SK-N-SH treated with all-trans-retinoic acid at 6 μM for 48 hours (cell line): ENCODE data around the gene PRM1.

ENCODE experiments used
- ATAC-seq: fragments of 200-7000 bp; cut with Tn5 transposase; 3 replicates; pipeline ENCODE4 v1.9.1; 2020; ENCODE audit warnings: mild to moderate bottlenecking, moderate library complexity
- ARNTL ChIP-seq: fragments of 450-650 bp; formaldehyde crosslinking; IDR thresholded peaks from 2 replicates; pipeline ENCODE4 v1.5.0; 2020; ENCODE audit warnings: low read depth, mild to moderate bottlenecking, moderate library complexity, borderline replicate concordance
- BACH2 ChIP-seq: fragments of 250-450 bp; sonication (Bioruptor Pico); IDR thresholded peaks from 2 replicates; pipeline ENCODE4 v1.9.0; 2021; ENCODE audit warnings: mild to moderate bottlenecking, borderline replicate concordance
- CSDC2 ChIP-seq: fragments of 250-450 bp; sonication (Bioruptor Pico); IDR thresholded peaks from 2 replicates; pipeline ENCODE4 v1.5.0; 2020; ENCODE audit warnings: mild to moderate bottlenecking, moderate library complexity
- ESRRG ChIP-seq: fragments of 250-450 bp; sonication (Bioruptor Pico); IDR thresholded peaks from 2 replicates; pipeline ENCODE4 v1.6.1; 2021; ENCODE audit warnings: mild to moderate bottlenecking
- GLIS3 ChIP-seq: fragments of 250-450 bp; sonication (Bioruptor Pico); IDR thresholded peaks from 2 replicates; pipeline ENCODE4 v1.5.0; 2020; ENCODE audit warnings: mild to moderate bottlenecking, moderate library complexity
- ISL1 ChIP-seq: fragments of 250-450 bp; sonication (Bioruptor Pico); IDR thresholded peaks from 2 replicates; pipeline ENCODE4 v2.1.2; 2022; ENCODE audit warnings: mild to moderate bottlenecking, moderate library complexity
- OSR1 ChIP-seq: fragments of 250-450 bp; sonication (Bioruptor Pico); IDR thresholded peaks from 2 replicates; pipeline ENCODE4 v1.8.0; 2022; ENCODE audit warnings: moderate library complexity, mild to moderate bottlenecking, inconsistent platforms
- POU6F1 ChIP-seq: fragments of 250-450 bp; sonication (Bioruptor Pico); IDR thresholded peaks from 2 replicates; pipeline ENCODE4 v1.8.0; 2021; ENCODE audit warnings: low read depth, mild to moderate bottlenecking, moderate library complexity, borderline replicate concordance
- PPARA ChIP-seq: fragments of 250-450 bp; sonication (Bioruptor Pico); IDR thresholded peaks from 2 replicates; pipeline ENCODE4 v1.5.0; 2020; ENCODE audit warnings: mild to moderate bottlenecking, borderline replicate concordance
- RARB ChIP-seq: fragments of 250-450 bp; sonication (Bioruptor Pico); IDR thresholded peaks from 2 replicates; pipeline ENCODE4 v1.8.0; 2021; ENCODE audit warnings: mild to moderate bottlenecking, moderate library complexity
- SNAI2 ChIP-seq: fragments of 250-450 bp; sonication (Bioruptor Pico); IDR thresholded peaks from 2 replicates; pipeline ENCODE4 v1.5.0; 2020; ENCODE audit warnings: mild to moderate bottlenecking, moderate library complexity
- TOX ChIP-seq: fragments of 250-450 bp; sonication (Bioruptor Pico); IDR thresholded peaks from 2 replicates; pipeline ENCODE4 v1.8.0; 2021; ENCODE audit warnings: mild to moderate bottlenecking, moderate library complexity, borderline replicate concordance
- TSHZ2 ChIP-seq: fragments of 250-450 bp; sonication (Bioruptor Pico); IDR thresholded peaks from 2 replicates; pipeline ENCODE4 v1.5.0; 2020; ENCODE audit warnings: mild to moderate bottlenecking, moderate library complexity
- ZC3H10 ChIP-seq: fragments of 250-450 bp; sonication (Bioruptor Pico); IDR thresholded peaks from 2 replicates; pipeline ENCODE4 v1.5.1; 2021; ENCODE audit warnings: mild to moderate bottlenecking, moderate library complexity
- ZFP3 ChIP-seq: fragments of 250-450 bp; sonication (Bioruptor Pico); IDR thresholded peaks from 2 replicates; pipeline ENCODE4 v1.5.0; 2020; ENCODE audit warnings: mild to moderate bottlenecking, moderate library complexity
- ZFP30 ChIP-seq: fragments of 450-650 bp; formaldehyde crosslinking; IDR thresholded peaks from 2 replicates; pipeline ENCODE4 v1.5.0; 2022; ENCODE audit warnings: mild to moderate bottlenecking, moderate library complexity
- ZNF70 ChIP-seq: fragments of 450-650 bp; formaldehyde crosslinking; IDR thresholded peaks from 2 replicates; pipeline ENCODE4 v1.5.0; 2020; ENCODE audit warnings: mild to moderate bottlenecking, moderate library complexity
- TF ChIP-seq, protein P1 (sequence below): fragments of 250-450 bp; sonication (Bioruptor Pico); IDR thresholded peaks from 2 replicates; pipeline ENCODE4 v1.5.1; 2021; ENCODE audit warnings: mild to moderate bottlenecking, moderate library complexity
- TF ChIP-seq, protein P2 (sequence below): fragments of 250-450 bp; sonication (Bioruptor Pico); IDR thresholded peaks from 2 replicates; pipeline ENCODE4 v1.5.1; 2020; ENCODE audit warnings: low read depth, mild to moderate bottlenecking, moderate library complexity

Gene PRM1

GRCh38 chr16:11239644-11240632, 41.2 kb downstream of the PRM1 start:
- no peak for TF ChIP-seq ZNF70 (CRISPR knock-in tag)
- TF ChIP-seq, protein P1, sequence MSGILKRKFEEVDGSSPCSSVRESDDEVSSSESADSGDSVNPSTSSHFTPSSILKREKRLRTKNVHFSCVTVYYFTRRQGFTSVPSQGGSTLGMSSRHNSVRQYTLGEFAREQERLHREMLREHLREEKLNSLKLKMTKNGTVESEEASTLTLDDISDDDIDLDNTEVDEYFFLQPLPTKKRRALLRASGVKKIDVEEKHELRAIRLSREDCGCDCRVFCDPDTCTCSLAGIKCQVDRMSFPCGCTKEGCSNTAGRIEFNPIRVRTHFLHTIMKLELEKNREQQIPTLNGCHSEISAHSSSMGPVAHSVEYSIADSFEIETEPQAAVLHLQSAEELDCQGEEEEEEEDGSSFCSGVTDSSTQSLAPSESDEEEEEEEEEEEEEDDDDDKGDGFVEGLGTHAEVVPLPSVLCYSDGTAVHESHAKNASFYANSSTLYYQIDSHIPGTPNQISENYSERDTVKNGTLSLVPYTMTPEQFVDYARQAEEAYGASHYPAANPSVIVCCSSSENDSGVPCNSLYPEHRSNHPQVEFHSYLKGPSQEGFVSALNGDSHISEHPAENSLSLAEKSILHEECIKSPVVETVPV (CRISPR knock-in tag), result no peak
- TF ChIP-seq ESRRG (CRISPR knock-in tag), result no peak
- TF ChIP-seq ZC3H10 (CRISPR knock-in tag), result no peak
- TF ChIP-seq TSHZ2, result no peak
- no peak for TF ChIP-seq ISL1 (CRISPR knock-in tag)
- TF ChIP-seq TOX (CRISPR knock-in tag), result no peak
- TF ChIP-seq POU6F1, result no peak
- TF ChIP-seq SNAI2 (CRISPR knock-in tag), result no peak
- no peak for TF ChIP-seq OSR1 (CRISPR knock-in tag)

DNA sequence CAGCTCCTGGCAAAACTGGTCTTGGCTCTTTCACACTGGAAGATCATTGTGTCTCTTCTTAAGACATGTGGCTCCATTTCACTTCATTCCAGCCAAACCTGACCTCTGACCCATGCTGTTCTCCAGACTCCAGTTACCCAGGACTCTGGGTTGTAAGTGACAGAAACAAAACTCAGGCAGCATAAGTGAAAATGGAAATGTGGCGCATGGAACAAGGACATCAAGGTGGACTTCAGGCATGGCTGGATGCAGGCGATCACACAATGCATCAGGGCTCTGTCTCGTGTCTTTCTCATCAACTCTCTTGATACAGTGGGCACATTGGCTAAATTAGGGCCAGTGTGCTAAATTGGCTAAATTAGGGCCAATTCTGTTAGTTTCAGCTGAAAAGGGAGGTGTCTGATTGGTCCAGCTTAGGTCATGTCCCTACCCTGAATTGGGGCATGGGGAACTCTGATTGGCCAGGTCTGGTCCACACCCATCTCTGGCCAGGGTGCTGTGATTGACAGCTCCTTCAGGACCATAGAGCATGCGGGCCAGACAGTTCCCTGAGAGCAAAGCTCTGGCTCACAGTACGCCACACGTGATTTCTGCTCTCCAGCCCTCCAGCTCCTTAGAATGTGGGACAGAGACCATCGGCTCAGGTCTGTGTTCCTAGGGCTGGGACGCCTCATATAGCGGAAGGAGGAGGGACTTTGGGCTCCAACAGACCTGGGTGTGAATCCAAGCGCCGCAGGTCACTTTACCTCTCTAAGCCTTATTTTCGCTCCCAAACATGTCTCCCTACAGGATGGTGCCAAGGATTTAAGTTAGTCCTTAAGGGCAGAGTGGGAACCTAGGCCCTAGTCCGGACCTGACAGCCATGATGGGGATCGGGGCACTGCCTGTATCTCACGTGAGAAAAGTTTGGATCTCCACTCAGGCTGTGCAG, 42.6 kb downstream of the PRM1 start:
- no peak for ATAC-seq
- no peak for TF ChIP-seq ESRRG (CRISPR knock-in tag)
- no peak for TF ChIP-seq RARB

More at GRCh38 chr16:11239644-11240632, 41.2 kb downstream of the PRM1 start:
- no peak for ATAC-seq

GRCh38 chr16:11236461-11237254, 44.5 kb downstream of the PRM1 start:
- no peak for ATAC-seq
- TF ChIP-seq CSDC2 (CRISPR knock-in tag) (no peak), TOX (CRISPR knock-in tag) (no peak), TSHZ2 (no peak), BACH2 (no peak), GLIS3 (CRISPR knock-in tag) (no peak), ISL1 (CRISPR knock-in tag) (no peak), ZC3H10 (CRISPR knock-in tag) (no peak), OSR1 (CRISPR knock-in tag) (no peak), ARNTL (no peak), POU6F1 (no peak), ZFP30 (CRISPR knock-in tag) (no peak), ZFP3 (CRISPR knock-in tag) (no peak), PPARA (CRISPR knock-in tag) (no peak)
- TF ChIP-seq, protein P2, sequence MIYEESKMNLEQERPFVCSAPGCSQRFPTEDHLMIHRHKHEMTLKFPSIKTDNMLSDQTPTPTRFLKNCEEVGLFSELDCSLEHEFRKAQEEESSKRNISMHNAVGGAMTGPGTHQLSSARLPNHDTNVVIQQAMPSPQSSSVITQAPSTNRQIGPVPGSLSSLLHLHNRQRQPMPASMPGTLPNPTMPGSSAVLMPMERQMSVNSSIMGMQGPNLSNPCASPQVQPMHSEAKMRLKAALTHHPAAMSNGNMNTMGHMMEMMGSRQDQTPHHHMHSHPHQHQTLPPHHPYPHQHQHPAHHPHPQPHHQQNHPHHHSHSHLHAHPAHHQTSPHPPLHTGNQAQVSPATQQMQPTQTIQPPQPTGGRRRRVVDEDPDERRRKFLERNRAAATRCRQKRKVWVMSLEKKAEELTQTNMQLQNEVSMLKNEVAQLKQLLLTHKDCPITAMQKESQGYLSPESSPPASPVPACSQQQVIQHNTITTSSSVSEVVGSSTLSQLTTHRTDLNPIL, result no peak
- TF ChIP-seq, protein P1 (CRISPR knock-in tag), result no peak
